Left ventricle myocardium inferior (tissue), 1 donor: ENCODE results near the gene ULK4. TPM values are rescaled to one million over a fixed set of nuclear protein-coding genes. Genes with fewer than 3 reads are reported as not detected.

Source experiments
- DNase-seq: peaks from one replicate; pipeline ENCODE4 v3.0.0-alpha.2; 2020
- H3K27ac ChIP-seq: fragments of 200-600 bp; replicated peaks from 2 replicates; pipeline ENCODE4 v1.8.0; 2021
- H3K27me3 ChIP-seq: fragments of 200-600 bp; 2 replicates; pipeline ENCODE4 v1.8.0; 2021; ENCODE audit warnings: low read depth
- H3K36me3 ChIP-seq: fragments of 200-600 bp; 2 replicates; pipeline ENCODE4 v1.8.0; 2021
- H3K4me1 ChIP-seq: fragments of 200-600 bp; 2 replicates; pipeline ENCODE4 v1.8.0; 2021
- H3K4me3 ChIP-seq: fragments of 200-600 bp; 2 replicates; pipeline ENCODE4 v1.8.0; 2021; ENCODE audit warnings: mild to moderate bottlenecking, moderate library complexity
- H3K9me3 ChIP-seq: fragments of 200-600 bp; replicated peaks from 2 replicates; pipeline ENCODE4 v1.8.0; 2021
- CTCF ChIP-seq: fragments of 200-600 bp; IDR thresholded peaks from 2 replicates; pipeline ENCODE4 v1.8.0; 2021; ENCODE audit warnings: antibody characterized with exemption, mild to moderate bottlenecking, borderline replicate concordance
- intact Hi-C: fragments of 100-400 bp; cut with micrococcal nuclease; formaldehyde crosslinking; loops from one replicate; pipeline ENCODE4 v1.11.0; 2022
- total RNA-seq: library from RNA; stranded (reverse); fragmentation: NEBNext Ultra II Directional; extraction: Animal tissue kit (Norgen Biotek cat#: 25700); gene quantifications from one replicate; pipeline ENCODE4 v1.2.1, GENCODE V29; 2021
- donor health status: DM: no; HTN: yes; CAD: no; lungs with severe emphysema.

Gene ULK4
- total RNA-seq, 1 donor from 2014 or later = 1.8 TPM

GRCh38 chr3:41436983-41437382 is 524.9 kb downstream of the ULK4 start:
- no peak overlapping the region for H3K4me3 ChIP-seq
- TF ChIP-seq CTCF = no peak
- intact Hi-C loops = no loop called here
- no peaks in the 10 kb centered on the region for H3K27me3 ChIP-seq
- no peak overlapping the region for H3K27ac ChIP-seq
- peaks cover 16% of the 10 kb centered on the region for H3K9me3 ChIP-seq
- H3K36me3 ChIP-seq = no peaks in the 10 kb centered on the region
- no peaks in the 10 kb centered on the region for H3K4me1 ChIP-seq
- no peak for DNase-seq

GRCh38 chr3:41434781-41435180 is 527.1 kb downstream of the ULK4 start:
- intact Hi-C loops = no loop called here

GRCh38 chr3:41431386-41431785 is 530.5 kb downstream of the ULK4 start:
- H3K9me3 ChIP-seq = peaks cover 17% of the 10 kb centered on the region
- H3K36me3 ChIP-seq = no peaks in the 10 kb centered on the region
- intact Hi-C loops = no loop called here
- no peak for DNase-seq
- TF ChIP-seq CTCF = no peak
- no peaks in the 10 kb centered on the region for H3K4me1 ChIP-seq
- no peak overlapping the region for H3K4me3 ChIP-seq
- H3K27me3 ChIP-seq = no peaks in the 10 kb centered on the region
- H3K27ac ChIP-seq = no peak overlapping the region

More at GRCh38 chr3:41434781-41435180, 527.1 kb downstream of the ULK4 start:
- H3K27ac ChIP-seq = no peak overlapping the region
- H3K36me3 ChIP-seq = no peaks in the 10 kb centered on the region
- H3K9me3 ChIP-seq = peaks cover 7% of the 10 kb centered on the region
- H3K27me3 ChIP-seq = no peaks in the 10 kb centered on the region
- H3K4me1 ChIP-seq = no peaks in the 10 kb centered on the region
- DNase-seq = no peak
- H3K4me3 ChIP-seq = no peak overlapping the region
- no peak for TF ChIP-seq CTCF

- H3K4me1 ChIP-seq = no peaks in the 10 kb centered on the region
- DNase-seq = no peak
Measured at GRCh38 chr3:41430886-41431285, 531.0 kb downstream of the ULK4 start.

GRCh38 chr3:41430391-41430790 is 531.5 kb downstream of the ULK4 start:
- no peak for TF ChIP-seq CTCF
- intact Hi-C loops = no loop called here
- Histone ChIP-seq H3K27ac (no peak overlapping the region), H3K4me1 (no peaks in the 10 kb centered on the region), H3K27me3 (no peaks in the 10 kb centered on the region), H3K4me3 (no peak overlapping the region), H3K36me3 (no peaks in the 10 kb centered on the region), H3K9me3 (peaks cover 27% of the 10 kb centered on the region)
- DNase-seq = no peak

More at GRCh38 chr3:41430886-41431285, 531.0 kb downstream of the ULK4 start:
- Histone ChIP-seq H3K27me3 (no peaks in the 10 kb centered on the region), H3K4me3 (no peak overlapping the region), H3K27ac (no peak overlapping the region), H3K36me3 (no peaks in the 10 kb centered on the region), H3K9me3 (peaks cover 22% of the 10 kb centered on the region)
- intact Hi-C loops = no loop called here
- TF ChIP-seq CTCF = no peak

GRCh38 chr3:41426485-41426884 is 535.4 kb downstream of the ULK4 start:
- no peak for DNase-seq
- H3K4me3 ChIP-seq = no peak overlapping the region
- no peak overlapping the region for H3K27ac ChIP-seq
- peaks cover 32% of the 10 kb centered on the region for H3K9me3 ChIP-seq
- no peaks in the 10 kb centered on the region for H3K36me3 ChIP-seq
- TF ChIP-seq CTCF = no peak
- no peaks in the 10 kb centered on the region for H3K27me3 ChIP-seq
- H3K4me1 ChIP-seq = no peaks in the 10 kb centered on the region
- intact Hi-C loops = no loop called here
